H1 (cell line): Measurements from ENCODE around the gene RFPL2. TPM values are rescaled to one million over a fixed set of nuclear protein-coding genes. Genes with fewer than 3 reads are reported as not detected.

Experiments
- CTCF ChIA-PET: fragments of 300-600 bp; sonication (Branson Sonifier 250); formaldehyde crosslinking; loops from one replicate; lab custom pipeline; 2021; ENCODE audit not compliant: partially characterized antibody; lab: Charles Lee
- POLR2A ChIA-PET: fragments of 300-600 bp; sonication (Branson Sonifier 250); formaldehyde crosslinking; loops from one replicate; lab custom pipeline; 2021; ENCODE audit warnings: inconsistent platforms; ENCODE audit not compliant: partially characterized antibody; lab: Charles Lee
- DNase-seq, 2 experiments: peaks; one replicate each; pipeline versions ENCODE4 v3.0.0 to v3.0.0-alpha.2; 2010 to 2022; ENCODE audit warnings: low spot score in 2 of 2, low read depth in 1 of 2, mixed read lengths in 1 of 2
- FAIRE-seq: peaks from 2 replicates; lab custom pipeline; 2011; peaks lifted over from hg19 to GRCh38; lab: Jason Lieb, UNC
- H2AFZ ChIP-seq: 2 replicates; pipeline ENCODE4 v1.8.1; 2012; ENCODE audit warnings: low read length, inconsistent platforms
- H2AK5ac ChIP-seq: 2 replicates; pipeline ENCODE4 v1.6.1; 2013; ENCODE audit warnings: low read depth, low read length
- H2BK120ac ChIP-seq: replicated peaks from 2 replicates; pipeline ENCODE3; 2013; ENCODE audit warnings: low read depth, low read length, inconsistent platforms
- H2BK12ac ChIP-seq: 2 replicates; pipeline ENCODE4 v1.6.1; 2013; ENCODE audit warnings: low read depth, low read length
- H2BK15ac ChIP-seq: 2 replicates; pipeline ENCODE4 v1.6.1; 2013; ENCODE audit warnings: low read length
- H2BK20ac ChIP-seq: 2 replicates; pipeline ENCODE4 v1.6.1; 2013; ENCODE audit warnings: low read length
- H2BK5ac ChIP-seq: 2 replicates; pipeline ENCODE4 v1.6.1; 2013; ENCODE audit warnings: low read depth, low read length
- H3K14ac ChIP-seq: 2 replicates; pipeline ENCODE4 v1.6.1; 2013; ENCODE audit warnings: inconsistent platforms; ENCODE audit not compliant: insufficient read length
- H3K18ac ChIP-seq: 2 replicates; pipeline ENCODE4 v1.6.1; 2013; ENCODE audit warnings: low read length; ENCODE audit errors: extremely low read depth
- H3K23ac ChIP-seq: 2 replicates; pipeline ENCODE4 v1.6.1; 2013; ENCODE audit warnings: inconsistent platforms; ENCODE audit not compliant: insufficient read length
- H3K23me2 ChIP-seq: 2 replicates; pipeline ENCODE4 v1.6.1; 2013; ENCODE audit warnings: low read depth, low read length
- H3K27ac ChIP-seq: 2 replicates; pipeline ENCODE4 v1.6.1; 2011; ENCODE audit warnings: low read depth, low read length, inconsistent platforms
- H3K27me3 ChIP-seq, 4 experiments: replicated peaks in 1 of 4; 1 replicate in 1 of 4; 2 replicates in 3 of 4; pipeline versions ENCODE4 v1.6.1 to v1.8.1; 2011 to 2013; ENCODE audit warnings: low read length in 3 of 4, mild to moderate bottlenecking in 3 of 4, inconsistent platforms in 2 of 4, mixed read lengths in 2 of 4, moderate library complexity in 1 of 4; ENCODE audit not compliant: control insufficient read depth in 3 of 4, insufficient read depth in 3 of 4; ENCODE audit errors: extremely low read depth in 1 of 4
- H3K36me3 ChIP-seq, 4 experiments: 2 replicates each; pipeline versions ENCODE4 v1.6.1 to v1.8.1; 2011 to 2013; ENCODE audit warnings: mild to moderate bottlenecking in 4 of 4, low read length in 3 of 4, moderate library complexity in 2 of 4, control low read depth in 1 of 4, inconsistent platforms in 1 of 4; ENCODE audit not compliant: insufficient read depth in 4 of 4, control insufficient read depth in 2 of 4
- H3K4ac ChIP-seq: replicated peaks from 2 replicates; pipeline ENCODE3; 2013; ENCODE audit warnings: low read length, low read depth, mixed read lengths, inconsistent platforms; ENCODE audit not compliant: insufficient read length
- H3K4me1 ChIP-seq, 4 experiments: replicated peaks in 1 of 4; 1 replicate in 1 of 4; 2 replicates in 3 of 4; pipeline versions ENCODE4 v1.6.1 to v1.8.1; 2011 to 2013; ENCODE audit warnings: low read length in 3 of 4, inconsistent platforms in 2 of 4, mixed read lengths in 1 of 4; ENCODE audit not compliant: insufficient read depth in 4 of 4, control insufficient read depth in 3 of 4
- H3K4me2 ChIP-seq, 2 experiments: 2 replicates each; pipeline versions ENCODE4 v1.6.1 to v1.8.1; 2011 to 2013; ENCODE audit warnings: low read depth in 2 of 2, low read length in 2 of 2, control low read depth in 1 of 2, inconsistent platforms in 1 of 2, mild to moderate bottlenecking in 1 of 2; ENCODE audit not compliant: insufficient read depth in 1 of 2
- H3K4me3 ChIP-seq, 4 experiments: fragments of 200-600, 300-600 bp in 1 of 4; sonication (generic), shearing (Covaris generic), sonication (Bioruptor Twin) in 1 of 4; 2 replicates each; pipeline versions ENCODE4 v1.5.1 to v1.8.1; 2011 to 2016; ENCODE audit warnings: low read length in 4 of 4, low read depth in 3 of 4, control low read depth in 2 of 4, inconsistent platforms in 2 of 4, mild to moderate bottlenecking in 2 of 4, mixed read lengths in 1 of 4, moderate library complexity in 1 of 4; ENCODE audit not compliant: insufficient read depth in 2 of 4; ENCODE audit errors: extremely low read depth in 1 of 4
- H3K56ac ChIP-seq: replicated peaks from 2 replicates; pipeline ENCODE3; 2013; ENCODE audit warnings: low read depth, mild to moderate bottlenecking, mixed read lengths, low read length, inconsistent platforms; ENCODE audit not compliant: insufficient read length
- H3K79me1 ChIP-seq: 2 replicates; pipeline ENCODE4 v1.6.1; 2013; ENCODE audit warnings: low read depth, low read length, control low read depth
- H3K79me2 ChIP-seq, 2 experiments: 2 replicates each; pipeline versions ENCODE4 v1.6.1 to v1.8.1; 2012 to 2013; ENCODE audit warnings: low read length in 2 of 2, mild to moderate bottlenecking in 2 of 2, inconsistent platforms in 1 of 2; ENCODE audit not compliant: insufficient read depth in 2 of 2, control insufficient read depth in 1 of 2
- H3K9ac ChIP-seq, 4 experiments: replicated peaks in 1 of 4; 1 replicate in 1 of 4; 2 replicates in 3 of 4; pipeline versions ENCODE4 v1.6.1 to v1.8.1; 2011 to 2013; ENCODE audit warnings: low read depth in 3 of 4, low read length in 3 of 4, control low read depth in 2 of 4, mild to moderate bottlenecking in 2 of 4, moderate library complexity in 2 of 4, inconsistent platforms in 1 of 4; ENCODE audit errors: extremely low read depth in 1 of 4
- H3K9me3 ChIP-seq, 2 experiments: 2 replicates each; pipeline versions ENCODE4 v1.6.1 to v1.8.1; 2012 to 2013; ENCODE audit warnings: mild to moderate bottlenecking in 2 of 2, moderate library complexity in 2 of 2, control low read depth in 1 of 2, inconsistent platforms in 1 of 2, low read depth in 1 of 2, low read length in 1 of 2, mixed read lengths in 1 of 2; ENCODE audit not compliant: insufficient read depth in 2 of 2
- H4K20me1 ChIP-seq, 2 experiments: replicated peaks in 1 of 2; 2 replicates each; pipeline versions ENCODE3 to v1.8.1; 2011 to 2013; ENCODE audit warnings: inconsistent platforms in 2 of 2, low read length in 2 of 2, mild to moderate bottlenecking in 1 of 2; ENCODE audit not compliant: insufficient read depth in 2 of 2, control insufficient read depth in 1 of 2
- H4K5ac ChIP-seq: 2 replicates; pipeline ENCODE4 v1.6.1; 2013; ENCODE audit warnings: low read length, low read depth, mixed read lengths, inconsistent platforms; ENCODE audit not compliant: insufficient read length
- H4K8ac ChIP-seq: 2 replicates; pipeline ENCODE4 v1.8.0; 2013; ENCODE audit warnings: mild to moderate bottlenecking, moderate library complexity, low read length, inconsistent platforms; ENCODE audit not compliant: insufficient read depth; ENCODE audit errors: extremely low read depth
- H4K91ac ChIP-seq: replicated peaks from 2 replicates; pipeline ENCODE3; 2013; ENCODE audit warnings: low read length, mixed read lengths, inconsistent platforms; ENCODE audit not compliant: insufficient read length
- BCL11A ChIP-seq, 2 experiments: IDR thresholded peaks; one replicate each; pipeline ENCODE4 v1.6.1; 2011; ENCODE audit warnings: low read depth in 2 of 2, low read length in 2 of 2, mild to moderate bottlenecking in 2 of 2
- BRCA1 ChIP-seq: IDR thresholded peaks from 2 replicates; pipeline ENCODE4 v1.6.1; 2012; ENCODE audit warnings: low read depth, low read length, improper control_type of control experiment
- CBX8 ChIP-seq: fragments of 300-800, 300-1000 bp; sonication (generic); IDR thresholded peaks from 2 replicates; pipeline ENCODE4 v1.7.1; 2016; ENCODE audit warnings: low read depth, low read length, borderline replicate concordance
- HDAC6 ChIP-seq: IDR thresholded peaks from one replicate; pipeline ENCODE4 v1.7.1; 2012; ENCODE audit warnings: low read depth, mild to moderate bottlenecking, inconsistent platforms, low read length, moderate library complexity
- JUN ChIP-seq: IDR thresholded peaks from 2 replicates; pipeline ENCODE4 v1.6.1; 2011; ENCODE audit warnings: low read depth, mild to moderate bottlenecking, improper control_type of control experiment, low read length
- JUND ChIP-seq: IDR thresholded peaks from 2 replicates; pipeline ENCODE4 v1.6.1; 2011; ENCODE audit warnings: mild to moderate bottlenecking, improper control_type of control experiment, low read length
- KDM1A ChIP-seq: fragments of 200-600, 300-600 bp; sonication (generic); IDR thresholded peaks from 2 replicates; pipeline ENCODE4 v1.7.1; 2016; ENCODE audit warnings: mild to moderate bottlenecking, low read length, borderline replicate concordance
- RBBP5 ChIP-seq: IDR thresholded peaks from 2 replicates; pipeline ENCODE4 v1.7.1; 2012; ENCODE audit warnings: low read depth, mild to moderate bottlenecking, inconsistent platforms, low read length, moderate library complexity, borderline replicate concordance
- SIN3A ChIP-seq, 2 experiments: IDR thresholded peaks in 1 of 2; conservative IDR thresholded peaks in 1 of 2; 2 replicates each; pipeline ENCODE4 v1.6.1; 2011 to 2012; ENCODE audit warnings: low read length in 2 of 2, improper control_type of control experiment in 1 of 2, low read depth in 1 of 2, mild to moderate bottlenecking in 1 of 2
- TAF1 ChIP-seq: IDR thresholded peaks from 2 replicates; pipeline ENCODE4 v1.6.1; 2011; ENCODE audit warnings: mild to moderate bottlenecking, low read depth, low read length
- TEAD4 ChIP-seq: IDR thresholded peaks from 2 replicates; pipeline ENCODE4 v1.6.1; 2012; ENCODE audit warnings: low read depth, low read length, inconsistent platforms, mixed read lengths
- WGBS, 2 experiments: shearing (Covaris generic) in 1 of 2; methylation state at CpG; one replicate each; pipeline versions ENCODE4 v1.1.6 to v1.1.7; 2013 to 2015; ENCODE audit warnings: low lambda C conversion rate in 2 of 2, mixed read lengths in 2 of 2, inconsistent platforms in 1 of 2, low coverage in 1 of 2, missing lambda C conversion rate in 1 of 2; ENCODE audit not compliant: insufficient replicate concordance in 2 of 2, insufficient coverage in 1 of 2, insufficient read length in 1 of 2; ENCODE audit errors: extremely low coverage in 1 of 2, missing lambda C conversion rate in 1 of 2; 5-methylcytosine and 5-hydroxymethylcytosine counted together
- polyA plus RNA-seq, 7 experiments: library from polyadenylated mRNA; depleted of rRNA in 3 of 7; stranded (reverse) in 5 of 7; unstranded in 2 of 7; fragments of >200 nt in 5 of 7; fragments of 200-250 nt in 2 of 7; gene quantifications; 1 replicate in 5 of 7; 2 replicates in 1 of 7; 4 replicates in 1 of 7; pipeline versions ENCODE4 v1.2.1 to v1.2.3, GENCODE V29; 2011 to 2013; ENCODE audit warnings: missing spikeins in 2 of 7, mixed read lengths in 2 of 7
- total RNA-seq: library from RNA; stranded (reverse); fragmentation: NEBNext Ultra II Directional; extraction: Animal tissue kit (Norgen Biotek cat#: 25700); gene quantifications from 2 replicates; pipeline ENCODE4 v1.2.1, GENCODE V29; 2021

The RFPL2 gene
- total and polyA plus RNA-seq, 2 of the 8 experiments (the other 6 are each of a cell fraction or from before 2014, with no cell fraction given): 0.15 to 0.19 TPM

DNA sequence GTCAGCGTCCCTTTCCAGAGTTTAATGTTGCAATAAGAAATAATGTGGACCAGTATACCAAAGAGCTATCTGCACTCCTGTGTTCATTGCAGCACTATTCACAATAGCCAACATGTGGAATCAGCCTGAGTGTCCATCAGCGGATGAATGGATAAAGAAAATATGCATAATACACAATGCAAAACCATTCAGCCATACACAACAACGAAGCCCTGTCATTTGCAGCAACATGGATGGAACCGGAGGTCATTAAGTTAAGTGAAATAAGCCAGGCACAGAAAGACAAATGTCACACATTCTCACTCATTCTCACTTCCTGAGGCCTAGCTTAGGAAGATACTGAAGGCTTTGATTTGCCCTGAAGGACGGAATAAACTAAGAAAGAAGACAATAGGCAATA, 28.2 kb upstream of the RFPL2 start:
- FAIRE-seq (no peak), DNase-seq (no peak)
- no peaks in the 10 kb centered on the region for H4K20me1 ChIP-seq
- H4K5ac ChIP-seq: no peak overlapping the region
- no peak overlapping the region for H2AFZ ChIP-seq
- H3K23me2 ChIP-seq: no peaks in the 10 kb centered on the region
- no peak overlapping the region for H3K56ac ChIP-seq
- no peak overlapping the region for H3K23ac ChIP-seq
- 91% methylated on average over 5 of the region's 5 CpGs; no CpG with 5 or more reads in 1 of the 2 experiments for WGBS, 2 experiments
- no peak overlapping the region for H2BK20ac ChIP-seq
- no peak overlapping the region for H3K4ac ChIP-seq
- CTCF ChIA-PET: interaction anchor here (0.7 to 2.2 kb wide), 5 partner anchors 9 to 157 kb away, joined by 3 to 15 read pairs (median 4); no protein-coding TSS in a partner anchor
- no peak overlapping the region for H2BK15ac ChIP-seq
- no peak overlapping the region for H3K4me3 ChIP-seq
- H2AK5ac ChIP-seq: no peak overlapping the region; the same call in 1 of the 2 replicates
- no peak overlapping the region for H3K18ac ChIP-seq
- H4K91ac ChIP-seq: no peak overlapping the region
- no peaks in the 10 kb centered on the region for H3K79me1 ChIP-seq
- H3K79me2 ChIP-seq: no peaks in the 10 kb centered on the region
- no peak overlapping the region for H3K4me2 ChIP-seq
- no peak overlapping the region for H2BK5ac ChIP-seq
- H3K27me3 ChIP-seq: no peaks in the 10 kb centered on the region; a peak in 1 of 7 replicates
- no peak overlapping the region for H4K8ac ChIP-seq
- H3K14ac ChIP-seq: no peak overlapping the region
- no peak overlapping the region for H2BK120ac ChIP-seq
- no peak overlapping the region for H3K9ac ChIP-seq
- no peaks in the 10 kb centered on the region for H3K36me3 ChIP-seq
- no peak overlapping the region for H3K27ac ChIP-seq
- H2BK12ac ChIP-seq: no peak overlapping the region
- H3K4me1 ChIP-seq: no peaks in the 10 kb centered on the region
- POLR2A ChIA-PET: no interaction called here
- no peaks in the 10 kb centered on the region; a peak in 1 of 4 replicates for H3K9me3 ChIP-seq
- TF ChIP-seq RBBP5 (no peak), KDM1A (no peak), JUND (no peak), JUN (no peak), TAF1 (no peak), SIN3A (conservative IDR thresholded peaks at IDR 0.05 in 1 of 2, IDR thresholded peaks at IDR 0.05 in 1 of 2; ENCODE audit: low read depth in 1 of 2, low read length in 2 of 2) (no peak), TEAD4 (no peak), BRCA1 (no peak), CBX8 (no peak), HDAC6 (no peak), BCL11A (IDR thresholded peaks at IDR 0.05; ENCODE audit: low read depth in 2 of 2, low read length in 2 of 2) (no peak)
